ENCODE results near the gene PLGRKT. TPM values are rescaled to one million over a fixed set of nuclear protein-coding genes. Genes with fewer than 3 reads are reported as not detected.
"Not testable (repeated sequence)": the region's sequence is repeated elsewhere in the genome, so short reads cannot be mapped to it uniquely, and the experiment has no call there.

PLGRKT gene, protein sequence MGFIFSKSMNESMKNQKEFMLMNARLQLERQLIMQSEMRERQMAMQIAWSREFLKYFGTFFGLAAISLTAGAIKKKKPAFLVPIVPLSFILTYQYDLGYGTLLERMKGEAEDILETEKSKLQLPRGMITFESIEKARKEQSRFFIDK
- total RNA-seq, result 10 to 100 TPM; 19.8 to 27.6 TPM
- long read RNA-seq, donor 1, transcript PLGRKT-201 (6 exons, 932 nt), result major isoform, 7 of 12 reads
- long read RNA-seq, donor 1, partial matches to known transcripts, result 0 of 12 reads
- long read RNA-seq, donor 1, other reads (novel, unspliced or antisense), result 5 of 12 reads
- long read RNA-seq, donor 2, transcript PLGRKT-201 (6 exons, 932 nt), result major isoform, 17 of 26 reads
- long read RNA-seq, donor 2, partial matches to known transcripts, result 0 of 26 reads
- long read RNA-seq, donor 2, other reads (novel, unspliced or antisense), result 9 of 26 reads

DNA sequence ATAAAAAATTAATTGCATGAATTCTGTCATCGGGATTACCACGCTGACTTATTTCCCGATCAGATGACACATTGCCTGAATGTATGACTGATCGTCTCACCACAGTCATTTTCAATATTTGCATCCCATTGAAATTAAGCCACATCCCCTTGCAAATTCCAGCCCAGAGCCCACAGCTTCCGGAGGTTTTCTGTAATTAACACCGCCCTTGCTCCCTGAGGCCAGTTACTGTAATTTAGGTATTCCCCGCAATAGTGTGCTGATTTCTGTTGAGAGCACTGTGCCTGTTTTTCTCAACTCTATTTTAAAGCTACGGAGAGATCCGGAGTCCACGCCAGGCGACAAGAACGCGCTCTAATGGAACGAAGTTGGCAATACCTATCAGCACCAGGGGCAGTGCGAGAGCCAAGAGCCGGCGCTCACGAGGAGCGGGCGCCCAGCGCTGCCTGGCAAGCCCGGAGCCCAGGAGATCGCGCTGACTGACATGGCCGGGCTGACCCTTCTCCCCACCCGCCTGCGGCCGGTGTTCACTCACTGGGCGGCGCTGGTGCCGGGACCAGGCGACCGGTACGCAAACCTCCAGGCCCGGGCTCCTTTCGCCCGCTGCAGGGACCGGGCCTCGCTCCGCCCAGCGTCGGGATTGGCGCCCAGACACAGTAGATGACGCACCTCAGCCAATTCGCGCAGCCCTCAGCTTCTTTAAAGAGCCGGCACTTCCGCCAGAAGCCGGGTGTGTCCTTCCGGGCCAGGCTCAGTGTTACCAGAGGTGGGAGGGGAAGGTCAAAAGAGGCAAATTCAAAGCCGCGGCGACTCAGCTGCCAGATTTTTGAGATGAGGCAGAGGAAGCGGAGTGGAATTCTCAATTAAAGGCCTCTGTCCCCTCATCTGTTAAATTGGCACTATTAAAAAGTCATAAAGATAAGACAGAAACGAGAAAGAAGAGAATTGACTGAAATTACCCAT is at the start of gene PLGRKT:
TSS of gene PLGRKT (minus strand) at position 672 of the 963 bp plus-strand sequence. CDS start 5,948 bp downstream, outside the sequence.
- peak; percentile 98 for DNase-seq (ENCODE audit: low spot score)
- intact Hi-C loops (cut with DNase I), result loop anchor here (10.0 kb wide), 2 partner anchors 157 to 673 kb away; no protein-coding TSS in a partner anchor

DNA sequence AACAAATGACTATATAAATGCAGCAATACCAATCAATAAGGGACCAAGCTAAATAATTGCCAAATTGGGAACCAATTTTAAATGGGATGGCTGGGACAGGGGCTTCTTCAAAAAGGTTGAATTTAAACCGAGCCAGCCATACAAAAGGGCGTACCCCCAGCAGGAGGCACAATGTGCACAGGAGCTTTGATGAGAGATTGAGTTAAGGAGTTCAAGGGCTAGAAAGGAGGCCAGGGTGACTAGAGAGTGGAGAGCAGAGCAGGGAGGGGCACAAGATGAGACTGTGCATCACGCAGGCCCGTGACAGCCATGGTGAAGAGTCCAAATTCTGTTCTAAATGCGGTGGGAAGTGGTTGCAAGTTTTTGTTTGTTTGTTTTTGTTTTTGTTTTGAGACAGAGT is 49.3 kb upstream of the PLGRKT start:
- no peak for DNase-seq (ENCODE audit: low spot score)
- intact Hi-C loops (cut with DNase I), result no loop called here

DNA sequence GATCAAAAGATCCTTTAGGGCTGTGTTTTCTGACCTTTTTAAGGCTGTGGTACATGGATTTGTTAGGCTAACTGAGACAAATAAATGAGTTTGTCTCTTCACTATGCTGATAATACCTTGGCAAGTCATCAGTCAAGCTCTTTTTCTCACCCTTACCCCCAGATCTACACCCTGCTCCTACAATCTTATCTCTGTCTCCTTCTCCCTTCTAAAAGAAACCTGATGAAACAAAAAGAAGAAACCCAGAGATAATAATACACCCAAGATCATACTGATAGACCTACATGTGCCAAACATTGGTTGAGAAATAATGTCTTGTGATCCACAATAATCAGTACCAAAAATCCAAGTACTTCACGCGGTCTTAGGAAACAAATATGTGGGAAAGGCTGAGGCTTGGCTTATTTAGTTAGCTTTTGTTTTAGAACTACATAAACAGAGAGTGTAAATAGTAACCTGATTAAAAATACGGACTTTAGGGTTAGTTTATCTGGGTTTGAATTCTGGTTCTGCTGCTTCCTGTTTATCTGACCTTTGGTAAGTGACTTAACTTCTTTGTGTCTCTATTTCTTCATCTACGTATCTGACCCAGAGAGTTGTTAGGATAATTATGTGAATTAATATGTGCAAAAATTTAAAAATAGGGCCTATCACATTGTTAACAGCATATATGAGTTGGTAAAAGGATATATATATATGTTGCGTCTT is 47.8 kb upstream of the PLGRKT start:
- DNase-seq (ENCODE audit: low spot score), result no peak
- intact Hi-C loops (cut with DNase I), result no loop called here

DNA sequence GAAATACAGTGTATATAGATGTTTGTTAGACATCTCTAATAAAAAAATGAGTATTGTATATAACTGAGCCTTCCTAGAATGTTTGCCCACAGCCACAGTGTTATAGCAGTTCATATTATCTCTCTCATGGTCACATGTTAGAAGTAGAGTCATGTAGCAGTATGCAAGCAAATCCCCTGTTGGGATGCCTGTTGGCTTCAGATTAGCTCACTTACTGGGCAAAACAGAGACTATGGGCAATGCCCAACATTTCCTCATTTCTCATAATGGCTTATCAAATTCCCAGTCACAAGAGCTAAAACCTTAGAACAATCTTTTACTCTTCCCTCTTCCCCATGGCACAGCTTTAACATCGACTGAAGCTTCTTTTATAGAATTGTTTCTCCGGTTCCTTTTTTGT is 45.6 kb upstream of the PLGRKT start:
- intact Hi-C loops (cut with DNase I), result no loop called here
- DNase-seq (ENCODE audit: low spot score), result no peak

DNA sequence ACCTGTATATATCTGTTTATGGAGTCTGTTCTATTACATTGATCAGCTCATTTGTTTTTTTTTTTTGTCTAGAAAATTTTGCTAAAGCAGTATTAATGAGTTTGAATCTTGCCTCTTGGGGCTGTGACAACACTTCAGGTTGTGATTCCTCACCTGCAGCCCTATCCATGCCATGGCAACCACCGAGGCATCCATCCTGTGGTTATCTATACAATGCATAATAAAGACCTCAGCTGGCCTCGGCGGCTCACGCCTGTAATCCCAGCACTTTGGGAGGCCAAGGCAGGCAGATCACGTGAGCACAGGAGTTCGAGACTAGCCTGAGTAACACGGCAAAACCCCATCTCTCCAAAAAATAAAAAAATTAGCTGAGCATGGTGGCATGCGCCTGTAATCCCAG is 44.5 kb upstream of the PLGRKT start:
- intact Hi-C loops (cut with DNase I), result no loop called here
- DNase-seq (ENCODE audit: low spot score), result no peak

DNA sequence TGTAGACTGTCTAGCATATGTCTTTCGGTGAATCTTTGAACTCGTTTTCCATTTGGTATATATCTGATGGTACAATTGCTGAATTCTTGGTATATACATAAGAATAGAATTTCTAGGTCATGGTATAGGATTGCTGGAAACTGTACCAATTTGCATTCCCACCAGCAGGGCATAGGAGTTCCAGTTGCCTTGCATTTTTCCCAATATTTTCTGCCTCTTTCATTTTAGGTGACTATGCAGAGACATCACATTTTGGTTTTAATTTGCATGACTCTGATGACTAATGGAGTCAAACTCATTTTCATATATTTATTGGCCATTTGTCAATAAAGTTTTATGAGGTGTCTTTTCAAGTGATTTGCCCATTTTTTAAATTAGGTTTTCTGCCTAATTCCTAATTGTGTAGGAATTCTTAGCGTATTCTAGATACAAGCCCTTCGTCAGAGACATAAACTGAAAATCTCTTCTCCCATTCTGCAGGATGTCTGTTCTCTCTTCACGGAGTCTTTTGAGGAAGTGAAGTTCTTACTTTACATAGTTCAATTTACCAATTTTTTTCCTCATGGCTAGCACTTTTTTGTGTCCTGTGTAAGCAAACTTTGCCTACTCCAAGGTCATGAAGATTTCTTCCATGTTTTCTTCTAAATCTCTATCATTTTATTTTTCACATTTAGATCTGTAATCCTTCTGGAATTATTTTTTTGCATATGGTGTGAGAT is 43.8 kb upstream of the PLGRKT start:
- DNase-seq (ENCODE audit: low spot score), result no peak
- intact Hi-C loops (cut with DNase I), result no loop called here

DNA sequence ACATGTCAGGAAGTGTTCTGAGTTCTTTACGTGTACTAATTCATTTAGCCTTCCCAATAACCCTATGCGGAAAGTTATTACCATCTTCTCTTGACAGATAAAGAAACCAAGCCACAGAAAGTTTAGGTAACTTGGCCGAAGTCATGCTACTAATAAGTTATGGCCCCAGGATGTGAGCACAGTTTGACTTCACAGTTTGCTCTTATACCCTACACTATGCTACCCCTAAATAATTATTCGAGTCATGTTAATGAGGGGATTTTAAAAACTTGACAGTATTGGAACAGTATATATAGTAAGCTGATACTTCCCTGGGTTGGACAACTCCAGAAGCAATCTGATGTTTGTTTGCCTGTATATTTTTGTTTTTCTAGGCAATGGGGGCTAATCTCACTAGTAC is 43.2 kb upstream of the PLGRKT start:
- intact Hi-C loops (cut with DNase I), result no loop called here

DNA sequence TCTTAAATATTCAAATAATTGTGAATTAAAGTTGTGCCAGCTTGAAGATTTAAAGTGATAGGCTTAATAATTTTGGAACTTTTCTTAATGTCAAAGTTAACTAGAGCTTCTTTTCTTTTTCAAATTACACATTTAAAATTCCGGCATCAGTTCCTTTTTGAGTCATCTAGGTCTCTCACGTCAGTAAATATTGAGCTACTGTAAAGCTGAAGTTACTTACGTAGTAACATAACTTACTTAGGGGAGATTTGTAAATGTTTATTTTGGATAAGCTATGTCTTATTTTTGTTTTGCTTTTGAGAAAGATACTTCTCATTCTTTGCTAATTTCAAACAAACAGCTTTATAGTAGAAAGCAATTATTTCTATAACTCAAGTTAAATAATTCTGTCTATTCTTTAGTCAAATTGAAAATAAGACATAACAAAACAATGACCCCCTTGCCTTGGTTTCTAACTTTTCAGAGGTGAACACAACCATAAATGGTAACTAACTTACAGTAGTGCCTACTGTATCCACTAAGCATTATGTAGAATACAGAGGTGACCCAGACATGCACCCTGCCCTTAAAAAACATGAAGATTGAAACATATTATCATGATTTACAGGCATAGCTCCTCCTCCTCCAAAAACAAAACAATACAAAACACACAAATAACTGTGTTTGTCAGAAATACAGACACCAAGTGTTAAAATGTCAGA is 42.4 kb upstream of the PLGRKT start:
- no peak for DNase-seq (ENCODE audit: low spot score)
- intact Hi-C loops (cut with DNase I), result no loop called here

More for the DNA sequence above, 43.2 kb upstream of the PLGRKT start:
- no peak for DNase-seq (ENCODE audit: low spot score)

DNA sequence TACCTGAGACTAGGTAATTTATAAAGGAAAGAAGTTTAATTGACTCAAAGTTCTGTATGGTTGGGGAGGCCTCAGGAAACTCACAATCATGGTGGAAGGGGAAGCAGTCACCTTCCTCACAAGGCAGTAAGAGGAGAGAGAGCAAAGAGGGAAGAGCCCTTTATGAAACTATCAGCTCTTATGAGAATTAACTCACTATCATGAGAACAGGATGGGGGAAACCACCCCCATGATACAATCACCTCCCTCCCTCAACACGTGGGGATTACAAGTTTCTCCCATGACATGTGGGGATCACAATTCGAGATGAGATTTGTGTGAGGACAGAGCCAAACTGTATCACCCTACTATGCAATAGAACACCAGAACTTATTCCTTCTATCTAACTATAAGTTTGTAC is 40.5 kb upstream of the PLGRKT start:
- no peak for DNase-seq (ENCODE audit: low spot score)
- intact Hi-C loops (cut with DNase I), result no loop called here

DNA sequence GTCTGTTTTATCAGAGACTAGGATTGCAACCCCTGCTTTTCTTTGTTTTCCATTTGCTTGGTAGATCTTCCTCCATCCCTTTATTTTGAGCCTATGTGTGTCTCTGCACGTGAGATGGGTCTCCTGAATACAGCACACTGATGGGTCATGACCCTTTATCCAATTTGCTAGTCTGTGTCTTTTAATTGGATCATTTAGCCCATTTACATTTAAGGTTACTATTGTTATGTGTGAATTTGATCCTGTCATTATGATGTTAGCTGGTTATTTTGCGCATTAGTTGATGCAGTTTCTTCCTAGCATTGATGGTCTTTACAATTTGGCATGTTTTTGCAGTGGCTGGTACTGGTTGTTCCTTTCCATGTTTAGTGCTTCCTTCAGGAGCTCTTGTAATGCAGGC is 37.9 kb upstream of the PLGRKT start:
- DNase-seq (ENCODE audit: low spot score); intact Hi-C loops (cut with DNase I): not testable (repeated sequence)

DNA sequence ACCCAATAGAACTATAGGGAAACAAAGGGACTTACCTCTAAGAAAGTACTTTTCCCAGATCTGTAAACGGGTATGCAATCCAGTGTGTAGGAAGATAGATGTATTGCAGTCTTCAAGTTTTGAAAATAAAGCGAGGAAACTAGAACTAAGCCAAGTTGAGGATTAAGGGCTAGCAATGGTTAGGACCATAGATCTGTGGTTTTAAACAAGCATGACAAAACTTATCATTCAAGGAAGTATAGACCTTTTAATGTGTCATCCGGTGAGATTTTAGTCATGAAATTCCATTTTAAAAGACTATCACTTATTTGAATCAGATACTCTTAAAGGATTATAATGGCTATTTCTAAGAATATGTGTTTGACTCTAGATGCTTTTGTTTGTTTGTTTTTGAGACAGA is 33.1 kb upstream of the PLGRKT start:
- DNase-seq (ENCODE audit: low spot score), result no peak
- intact Hi-C loops (cut with DNase I), result no loop called here

DNA sequence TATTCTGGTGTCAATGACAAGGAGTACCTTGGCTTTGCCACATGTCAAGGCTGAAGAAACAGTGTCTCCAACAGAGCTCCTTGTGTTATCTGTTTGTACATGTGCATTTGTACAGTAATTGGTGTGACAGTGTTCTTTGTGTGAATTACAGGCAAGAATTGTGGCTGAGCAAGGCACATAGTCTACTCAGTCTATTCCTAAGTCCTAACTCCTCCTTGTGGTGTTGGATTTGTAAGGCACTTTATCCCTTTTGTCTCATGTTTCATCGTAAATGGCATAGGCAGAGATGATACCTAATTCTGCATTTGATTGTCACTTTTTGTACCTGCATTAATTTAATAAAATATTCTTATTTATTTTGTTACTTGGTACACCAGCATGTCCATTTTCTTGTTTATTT is 32.4 kb upstream of the PLGRKT start:
- DNase-seq (ENCODE audit: low spot score), result no peak
- intact Hi-C loops (cut with DNase I), result no loop called here

DNA sequence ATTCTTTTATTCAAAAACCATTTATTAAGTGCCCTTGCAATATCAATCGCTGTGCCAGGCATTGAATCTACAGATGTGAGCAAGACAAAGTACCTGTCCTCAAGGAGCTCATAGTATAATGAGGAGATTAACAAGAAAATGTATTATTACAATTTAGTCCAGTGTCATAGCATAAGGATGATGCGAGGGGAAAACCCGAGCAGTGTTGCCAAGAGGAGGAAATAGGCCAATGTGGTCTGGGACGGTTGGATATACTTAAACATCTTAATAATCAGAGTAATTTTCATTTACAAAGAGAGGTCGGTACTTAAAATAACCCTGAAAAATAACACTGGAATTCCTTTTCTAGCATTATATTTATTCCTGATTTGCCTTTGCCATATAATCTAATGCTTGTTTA is 31.1 kb upstream of the PLGRKT start:
- intact Hi-C loops (cut with DNase I), result no loop called here

DNA sequence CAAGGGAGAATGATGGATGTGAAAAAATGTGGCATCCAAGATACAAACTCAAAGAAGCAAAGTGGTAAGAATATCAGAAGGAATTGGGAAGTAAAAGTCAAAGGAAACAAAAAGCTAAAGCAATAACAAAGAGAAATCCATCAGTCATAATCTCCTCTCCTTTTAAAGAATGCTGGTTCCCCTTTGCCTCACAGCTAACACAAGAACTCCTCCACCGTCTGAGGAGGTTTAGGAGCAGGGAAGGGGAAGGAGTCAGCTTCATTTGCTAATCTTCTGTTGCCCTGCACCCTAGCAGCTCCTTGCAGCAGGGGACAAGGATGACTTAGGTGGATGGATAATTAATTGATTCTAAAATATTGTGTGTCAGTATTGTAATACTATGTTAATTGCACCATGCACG is 29.0 kb upstream of the PLGRKT start:
- no peak for DNase-seq (ENCODE audit: low spot score)
- intact Hi-C loops (cut with DNase I), result no loop called here

More for the DNA sequence above, 31.1 kb upstream of the PLGRKT start:
- no peak for DNase-seq (ENCODE audit: low spot score)

DNA sequence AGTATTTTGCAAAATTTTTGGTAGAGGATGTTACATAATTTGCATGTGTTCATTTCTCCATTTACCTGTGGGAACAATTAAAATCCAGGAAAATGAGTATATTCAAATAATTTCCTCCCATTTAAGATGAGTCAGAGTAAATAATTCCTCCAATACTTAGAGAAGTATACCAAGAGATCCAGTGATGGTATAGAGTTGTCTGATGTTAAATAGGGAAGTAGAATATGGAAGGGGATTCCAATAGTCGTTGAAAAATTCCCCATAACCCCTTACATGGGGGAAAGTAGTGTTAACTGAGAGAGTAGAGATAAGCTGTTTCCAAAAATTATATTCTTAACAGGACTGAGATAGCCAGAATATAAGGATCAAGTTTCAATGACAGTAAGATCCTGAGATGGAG is 28.3 kb upstream of the PLGRKT start:
- DNase-seq (ENCODE audit: low spot score), result no peak
- intact Hi-C loops (cut with DNase I), result no loop called here

DNA sequence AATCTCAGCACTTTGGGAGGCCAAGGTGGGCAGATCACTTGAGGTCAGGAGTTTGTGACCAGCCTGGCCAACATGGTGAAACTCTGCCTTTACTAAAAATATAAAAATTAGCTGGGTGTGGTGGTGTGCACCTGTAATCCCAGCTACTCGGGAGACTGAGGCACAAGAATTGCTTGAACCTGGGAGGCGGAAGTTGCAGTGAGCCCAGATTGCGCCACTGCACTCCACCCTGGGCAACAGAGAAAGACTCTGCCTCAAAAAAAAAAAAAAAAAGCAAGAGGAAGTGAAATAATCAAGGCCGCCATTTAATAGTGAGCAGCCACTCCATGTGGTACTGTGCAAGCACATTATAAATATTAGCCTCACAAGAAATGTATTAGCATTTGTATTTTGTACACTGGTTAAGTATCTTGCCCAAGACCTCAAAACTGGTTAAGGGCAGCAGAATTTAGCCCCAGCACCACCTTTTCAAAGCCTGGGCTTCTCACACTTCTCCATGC is 27.2 kb upstream of the PLGRKT start:
- DNase-seq (ENCODE audit: low spot score); intact Hi-C loops (cut with DNase I): not testable (repeated sequence)

DNA sequence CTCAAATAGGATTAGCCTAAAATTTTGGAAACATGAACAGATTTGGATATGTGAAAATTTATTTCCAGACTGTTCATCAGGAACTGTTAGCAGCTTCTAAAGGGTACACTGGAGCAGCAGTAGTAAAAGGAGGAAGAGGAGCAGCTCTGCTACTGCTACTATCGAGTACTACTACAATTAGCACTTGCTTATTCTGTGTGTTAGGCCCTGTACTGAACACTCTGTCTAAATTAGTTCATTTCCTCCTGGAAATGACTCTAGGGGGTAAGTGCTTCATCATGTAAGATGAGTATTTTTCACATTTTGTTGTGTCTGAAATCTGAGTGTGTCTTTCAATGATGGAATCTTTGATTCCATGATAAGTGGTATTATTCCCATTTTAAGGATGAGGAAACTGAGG is 22.4 kb upstream of the PLGRKT start:
- intact Hi-C loops (cut with DNase I), result no loop called here
- DNase-seq (ENCODE audit: low spot score), result no peak

DNA sequence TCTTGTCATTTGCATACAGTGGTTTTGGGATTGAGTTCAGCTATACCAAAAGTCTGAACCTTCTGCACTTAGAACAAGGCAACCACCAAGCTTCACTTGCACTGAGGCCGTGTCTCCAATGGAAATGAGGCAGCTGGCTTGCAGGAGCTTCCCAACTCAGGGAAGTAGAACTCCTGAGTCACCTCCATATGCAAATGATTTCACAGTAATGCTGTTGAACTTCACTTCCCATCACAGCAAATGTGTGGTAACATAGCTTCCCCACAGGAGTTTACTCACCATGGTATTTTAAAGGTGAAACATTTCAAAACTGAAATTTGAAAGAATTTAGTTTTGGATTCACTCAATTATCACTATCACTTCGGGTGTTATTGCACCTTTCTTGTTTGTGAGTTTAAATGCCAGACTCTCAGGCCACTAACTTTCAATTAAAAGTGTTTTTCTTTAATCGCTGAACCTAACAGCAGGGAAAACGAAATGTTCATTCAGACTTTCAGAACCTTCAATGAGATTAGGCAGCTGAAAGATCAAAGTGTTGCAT is 21.6 kb upstream of the PLGRKT start:
- intact Hi-C loops (cut with DNase I), result loop anchor here in 1 of 2 donors (2.0 kb wide), 1 partner anchor 43 kb away; no protein-coding TSS in a partner anchor
- DNase-seq (ENCODE audit: low spot score), result no peak

Data from posterior vena cava (tissue), 2 donors.